ENCODE results near the gene OXLD1. TPM values are rescaled to one million over a fixed set of nuclear protein-coding genes. Genes with fewer than 3 reads are reported as not detected.

Gene OXLD1
- total RNA-seq, 2 donors from 2014 or later = 30.2 to 36.5 TPM

DNA sequence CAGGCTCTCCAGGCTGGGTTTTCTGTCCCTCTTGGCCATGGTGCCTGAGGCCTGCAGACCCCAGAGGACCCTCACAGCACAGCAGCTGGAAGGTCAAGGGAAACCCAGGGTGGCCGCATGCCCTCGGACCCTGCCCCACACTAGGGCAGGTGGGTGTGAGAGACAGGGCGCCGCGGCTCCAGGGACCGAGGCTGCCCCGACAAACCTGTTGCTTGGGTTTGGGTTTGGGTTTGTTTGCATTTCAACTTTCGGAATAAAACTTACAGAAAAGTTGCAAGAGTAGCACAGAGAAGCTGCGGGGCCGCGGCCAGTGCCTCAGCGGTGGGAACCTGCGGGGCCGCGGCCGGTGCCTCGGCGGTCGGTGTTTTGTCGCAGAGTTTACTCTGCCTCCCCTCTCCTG lies 25.2 kb upstream of the OXLD1 start:
- 98% methylated on average over 20 of the region's 20 CpGs for WGBS, 2 experiments (ENCODE audit: insufficient coverage in 1 of 2, insufficient read length in 1 of 2)
- Mint-ChIP-seq H3K9me3 (no peaks in the 10 kb centered on the region), H3K36me3 (ENCODE audit: low read depth) (peaks cover 46% of the 10 kb centered on the region), H3K4me3 (no peak overlapping the region), H3K27me3 (ENCODE audit: insufficient read depth) (no peaks in the 10 kb centered on the region), H3K27ac (no peak overlapping the region), H3K4me1 (no peaks in the 10 kb centered on the region)
- Histone ChIP-seq H3K27ac (ENCODE audit: low read depth, low read length) (no peak overlapping the region), H3K27me3 (ENCODE audit: control insufficient read depth, insufficient read depth, low read length, poor library complexity, severe bottlenecking) (no peaks in the 10 kb centered on the region), H3K9me3 (ENCODE audit: control insufficient read depth, low read length) (no peaks in the 10 kb centered on the region), H3K9ac (ENCODE audit: extremely low read depth, low read length, poor library complexity, severe bottlenecking) (no peak overlapping the region), H3K4me3 (ENCODE audit: low read length) (no peak overlapping the region), H3K36me3 (ENCODE audit: control insufficient read depth, insufficient read depth, low read length) (peaks cover 62% of the 10 kb centered on the region), H3K4me1 (ENCODE audit: control insufficient read depth, insufficient read depth, low read length) (no peaks in the 10 kb centered on the region)
- DNase-seq = no peak
- TF ChIP-seq, protein P1, sequence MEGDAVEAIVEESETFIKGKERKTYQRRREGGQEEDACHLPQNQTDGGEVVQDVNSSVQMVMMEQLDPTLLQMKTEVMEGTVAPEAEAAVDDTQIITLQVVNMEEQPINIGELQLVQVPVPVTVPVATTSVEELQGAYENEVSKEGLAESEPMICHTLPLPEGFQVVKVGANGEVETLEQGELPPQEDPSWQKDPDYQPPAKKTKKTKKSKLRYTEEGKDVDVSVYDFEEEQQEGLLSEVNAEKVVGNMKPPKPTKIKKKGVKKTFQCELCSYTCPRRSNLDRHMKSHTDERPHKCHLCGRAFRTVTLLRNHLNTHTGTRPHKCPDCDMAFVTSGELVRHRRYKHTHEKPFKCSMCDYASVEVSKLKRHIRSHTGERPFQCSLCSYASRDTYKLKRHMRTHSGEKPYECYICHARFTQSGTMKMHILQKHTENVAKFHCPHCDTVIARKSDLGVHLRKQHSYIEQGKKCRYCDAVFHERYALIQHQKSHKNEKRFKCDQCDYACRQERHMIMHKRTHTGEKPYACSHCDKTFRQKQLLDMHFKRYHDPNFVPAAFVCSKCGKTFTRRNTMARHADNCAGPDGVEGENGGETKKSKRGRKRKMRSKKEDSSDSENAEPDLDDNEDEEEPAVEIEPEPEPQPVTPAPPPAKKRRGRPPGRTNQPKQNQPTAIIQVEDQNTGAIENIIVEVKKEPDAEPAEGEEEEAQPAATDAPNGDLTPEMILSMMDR (conservative IDR thresholded peaks at IDR 0.05) = no peak

DNA sequence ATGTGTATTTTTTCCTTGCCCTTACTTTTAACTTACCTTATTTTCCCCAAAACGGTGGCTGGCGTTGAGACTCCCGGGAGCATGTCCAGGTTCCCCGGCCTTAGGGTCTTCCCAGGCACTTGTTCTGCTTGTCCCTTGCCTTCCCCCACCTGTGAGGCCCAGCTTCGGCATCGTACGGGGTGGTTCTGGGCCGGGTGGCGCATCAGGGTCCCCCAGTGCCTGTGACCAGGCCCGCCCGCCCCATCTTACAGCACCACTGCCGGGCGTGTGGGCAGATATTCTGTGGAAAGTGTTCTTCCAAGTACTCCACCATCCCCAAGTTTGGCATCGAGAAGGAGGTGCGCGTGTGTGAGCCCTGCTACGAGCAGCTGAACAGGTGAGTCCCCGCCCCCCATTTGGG lies 24.8 kb upstream of the OXLD1 start:
- Histone ChIP-seq H3K36me3 (ENCODE audit: control insufficient read depth, insufficient read depth, low read length) (peaks cover 63% of the 10 kb centered on the region), H3K9ac (ENCODE audit: extremely low read depth, low read length, poor library complexity, severe bottlenecking) (no peak overlapping the region), H3K4me3 (ENCODE audit: low read length) (no peak overlapping the region), H3K27me3 (ENCODE audit: control insufficient read depth, insufficient read depth, low read length, poor library complexity, severe bottlenecking) (no peaks in the 10 kb centered on the region), H3K27ac (ENCODE audit: low read depth, low read length) (no peak overlapping the region), H3K4me1 (ENCODE audit: control insufficient read depth, insufficient read depth, low read length) (no peaks in the 10 kb centered on the region), H3K9me3 (ENCODE audit: control insufficient read depth, low read length) (no peaks in the 10 kb centered on the region)
- H3K36me3 Mint-ChIP-seq (ENCODE audit: low read depth) = peaks cover 48% of the 10 kb centered on the region
- no peak overlapping the region for H3K4me3 Mint-ChIP-seq
- H3K27ac Mint-ChIP-seq = no peak overlapping the region
- no peaks in the 10 kb centered on the region for H3K4me1 Mint-ChIP-seq
- H3K9me3 Mint-ChIP-seq = no peaks in the 10 kb centered on the region
- H3K27me3 Mint-ChIP-seq (ENCODE audit: insufficient read depth) = no peaks in the 10 kb centered on the region
- DNase-seq = no peak
- WGBS, 2 experiments (ENCODE audit: insufficient coverage in 1 of 2, insufficient read length in 1 of 2) = 95% methylated on average over 18 of the region's 18 CpGs
- TF ChIP-seq, protein P1 (conservative IDR thresholded peaks at IDR 0.05) = no peak

DNA sequence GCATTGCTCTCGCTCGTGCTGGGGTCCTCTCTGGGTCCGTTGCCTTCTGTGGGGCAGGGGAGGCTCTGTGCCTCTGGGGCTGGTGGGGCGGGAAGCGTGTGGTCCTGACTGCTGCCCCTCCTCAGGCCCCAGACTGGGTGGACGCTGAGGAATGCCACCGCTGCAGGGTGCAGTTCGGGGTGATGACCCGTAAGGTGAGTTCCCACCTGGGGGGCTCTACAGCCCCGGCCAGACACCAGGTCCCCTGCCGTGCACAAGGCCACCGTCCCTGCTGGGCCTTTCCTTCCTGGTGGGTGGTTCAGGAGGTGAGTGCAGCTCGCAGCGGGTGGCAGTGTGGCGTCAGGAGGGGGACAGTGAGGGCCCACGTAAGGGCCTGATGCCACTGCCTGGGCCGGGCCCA lies 24.1 kb upstream of the OXLD1 start:
- WGBS, 2 experiments (ENCODE audit: insufficient coverage in 1 of 2, insufficient read length in 1 of 2) = 96% methylated on average over 12 to 17 of the region's 17 CpGs
- H3K27ac Mint-ChIP-seq = no peak overlapping the region
- DNase-seq = no peak
- H3K27ac ChIP-seq (ENCODE audit: low read depth, low read length) = no peak overlapping the region
- no peaks in the 10 kb centered on the region for H3K27me3 ChIP-seq (ENCODE audit: control insufficient read depth, insufficient read depth, low read length, poor library complexity, severe bottlenecking)
- peaks cover 67% of the 10 kb centered on the region for H3K36me3 ChIP-seq (ENCODE audit: control insufficient read depth, insufficient read depth, low read length)
- no peak overlapping the region for H3K4me3 Mint-ChIP-seq
- no peak overlapping the region for H3K4me3 ChIP-seq (ENCODE audit: low read length)
- no peaks in the 10 kb centered on the region for H3K4me1 ChIP-seq (ENCODE audit: control insufficient read depth, insufficient read depth, low read length)
- no peak overlapping the region for H3K9ac ChIP-seq (ENCODE audit: extremely low read depth, low read length, poor library complexity, severe bottlenecking)
- TF ChIP-seq, protein P1 (conservative IDR thresholded peaks at IDR 0.05) = no peak
- peaks cover 50% of the 10 kb centered on the region for H3K36me3 Mint-ChIP-seq (ENCODE audit: low read depth)
- H3K9me3 Mint-ChIP-seq = no peaks in the 10 kb centered on the region
- H3K9me3 ChIP-seq (ENCODE audit: control insufficient read depth, low read length) = no peaks in the 10 kb centered on the region
- H3K27me3 Mint-ChIP-seq (ENCODE audit: insufficient read depth) = no peaks in the 10 kb centered on the region
- no peaks in the 10 kb centered on the region for H3K4me1 Mint-ChIP-seq

Data from endodermal cell (in vitro differentiated cells).